Endothelial cell (in vitro differentiated cells): Measurements from ENCODE around the gene RERE. TPM values are rescaled to one million over a fixed set of nuclear protein-coding genes. Genes with fewer than 3 reads are reported as not detected.

Experiments used
- DNase-seq: peaks from one replicate; pipeline ENCODE4 v3.0.0; 2021; ENCODE audit warnings: low spot score
- H3K27ac Mint-ChIP-seq: one replicate; pipeline ENCODE4 v1.8.0; 2021; ENCODE audit warnings: mixed read lengths, inconsistent platforms; ENCODE audit not compliant: unreplicated experiment
- H3K27me3 Mint-ChIP-seq: one replicate; pipeline ENCODE4 v1.8.0; 2021; ENCODE audit warnings: mild to moderate bottlenecking, moderate library complexity, mixed read lengths, inconsistent platforms; ENCODE audit not compliant: unreplicated experiment
- H3K36me3 Mint-ChIP-seq: one replicate; pipeline ENCODE4 v1.8.0; 2021; ENCODE audit warnings: mild to moderate bottlenecking, low read depth, mixed read lengths, inconsistent platforms; ENCODE audit not compliant: unreplicated experiment
- H3K4me1 Mint-ChIP-seq: one replicate; pipeline ENCODE4 v1.8.0; 2021; ENCODE audit warnings: mild to moderate bottlenecking, mixed read lengths, inconsistent platforms; ENCODE audit not compliant: unreplicated experiment
- H3K4me3 Mint-ChIP-seq: one replicate; pipeline ENCODE4 v1.8.0; 2021; ENCODE audit warnings: mild to moderate bottlenecking, mixed read lengths, inconsistent platforms; ENCODE audit not compliant: unreplicated experiment
- H3K9me3 Mint-ChIP-seq: one replicate; pipeline ENCODE4 v1.8.0; 2021; ENCODE audit warnings: mixed read lengths, inconsistent platforms; ENCODE audit not compliant: unreplicated experiment
- CTCF ChIP-seq: fragments of 200-600 bp; sonication (generic); IDR thresholded peaks from one replicate; pipeline ENCODE4 v1.5.0; 2021; ENCODE audit warnings: antibody characterized with exemption; ENCODE audit not compliant: unreplicated experiment
- total RNA-seq: library from RNA; stranded (reverse); fragmentation: NEBNext Ultra II Directional; extraction: Animal tissue kit (Norgen Biotek cat#: 25700); gene quantifications from one replicate; pipeline ENCODE4 v1.2.1, GENCODE V29; 2021; ENCODE audit not compliant: unreplicated experiment

Gene RERE
- total RNA-seq, 1 donor from 2014 or later = 115 TPM

GRCh38 chr1:8328271-8328670 lies 489.2 kb downstream of the RERE start:
- Mint-ChIP-seq H3K9me3 (no peaks in the 10 kb centered on the region), H3K27ac (no peak overlapping the region), H3K4me1 (no peaks in the 10 kb centered on the region), H3K36me3 (no peaks in the 10 kb centered on the region), H3K27me3 (no peaks in the 10 kb centered on the region), H3K4me3 (no peak overlapping the region)
- DNase-seq = no peak
- no peak for TF ChIP-seq CTCF

GRCh38 chr1:8326265-8326664 lies 491.2 kb downstream of the RERE start:
- no peaks in the 10 kb centered on the region for H3K9me3 Mint-ChIP-seq
- no peak for TF ChIP-seq CTCF
- H3K27me3 Mint-ChIP-seq = no peaks in the 10 kb centered on the region
- H3K27ac Mint-ChIP-seq = no peak overlapping the region
- no peak overlapping the region for H3K4me3 Mint-ChIP-seq
- DNase-seq = no peak
- no peaks in the 10 kb centered on the region for H3K4me1 Mint-ChIP-seq
- no peaks in the 10 kb centered on the region for H3K36me3 Mint-ChIP-seq

GRCh38 chr1:8325771-8326170 lies 491.7 kb downstream of the RERE start:
- Mint-ChIP-seq H3K9me3 (no peaks in the 10 kb centered on the region), H3K4me1 (no peaks in the 10 kb centered on the region), H3K4me3 (no peak overlapping the region), H3K27me3 (no peaks in the 10 kb centered on the region), H3K27ac (no peak overlapping the region), H3K36me3 (no peaks in the 10 kb centered on the region)
- TF ChIP-seq CTCF = no peak
- no peak for DNase-seq

- Mint-ChIP-seq H3K9me3 (no peaks in the 10 kb centered on the region), H3K4me3 (no peak overlapping the region), H3K4me1 (no peaks in the 10 kb centered on the region), H3K27me3 (peaks cover 3% of the 10 kb centered on the region), H3K27ac (no peak overlapping the region), H3K36me3 (no peaks in the 10 kb centered on the region)
- no peak for TF ChIP-seq CTCF
- no peak for DNase-seq
Observed at GRCh38 chr1:8324176-8324810, 493.1 kb downstream of the RERE start.

GRCh38 chr1:8323706-8324105 lies 493.7 kb downstream of the RERE start:
- TF ChIP-seq CTCF = no peak
- Mint-ChIP-seq H3K9me3 (no peaks in the 10 kb centered on the region), H3K4me1 (no peaks in the 10 kb centered on the region), H3K27me3 (peaks cover 3% of the 10 kb centered on the region), H3K27ac (no peak overlapping the region), H3K4me3 (no peak overlapping the region), H3K36me3 (no peaks in the 10 kb centered on the region)
- DNase-seq = no peak
